MM.1S (cell line): ENCODE results near the gene CFAP45.

Experiments
- DNase-seq: peaks from one replicate; pipeline ENCODE4 v3.0.0-alpha.2; 2015
- H2AFZ ChIP-seq: fragments of 300-600 bp; sonication (generic); 2 replicates; pipeline ENCODE4 v1.6.0; 2016; ENCODE audit warnings: antibody characterized with exemption, low read length
- H3F3A ChIP-seq: fragments of 300-600 bp; sonication (generic); 2 replicates; pipeline ENCODE4 v1.6.1; 2016; ENCODE audit warnings: mild to moderate bottlenecking, antibody characterized with exemption, low read length, moderate library complexity, mixed read lengths; ENCODE audit not compliant: insufficient read depth
- H3K27ac ChIP-seq: fragments of 300-600 bp; sonication (generic); 2 replicates; pipeline ENCODE4 v1.5.1; 2016; ENCODE audit warnings: mild to moderate bottlenecking, low read length
- H3K27me3 ChIP-seq: fragments of 300-600 bp; sonication (generic); replicated peaks from 2 replicates; pipeline ENCODE4 v1.6.0; 2016; ENCODE audit warnings: low read length; ENCODE audit not compliant: insufficient read depth
- H3K36me3 ChIP-seq: fragments of 300-600 bp; sonication (generic); replicated peaks from 2 replicates; pipeline ENCODE4 v1.6.1; 2016; ENCODE audit warnings: mild to moderate bottlenecking, low read length, mixed read lengths; ENCODE audit not compliant: insufficient read depth
- H3K4me1 ChIP-seq: fragments of 300-600 bp; sonication (generic); 2 replicates; pipeline ENCODE4 v1.6.1; 2016; ENCODE audit warnings: low read length, mixed read lengths
- H3K4me2 ChIP-seq: fragments of 300-600 bp; sonication (generic); 2 replicates; pipeline ENCODE4 v1.6.0; 2016; ENCODE audit warnings: low read depth, low read length
- H3K4me3 ChIP-seq: fragments of 300-600 bp; sonication (generic); 2 replicates; pipeline ENCODE4 v1.5.1; 2016; ENCODE audit warnings: low read length, mixed read lengths
- H3K79me2 ChIP-seq: fragments of 300-600 bp; sonication (generic); 2 replicates; pipeline ENCODE4 v1.6.1; 2016; ENCODE audit warnings: mixed run types, low read length, mixed read lengths
- H3K9ac ChIP-seq: fragments of 300-600 bp; sonication (generic); 2 replicates; pipeline ENCODE4 v1.6.1; 2016; ENCODE audit warnings: low read length, mixed read lengths
- H3K9me2 ChIP-seq: fragments of 300-600 bp; sonication (generic); replicated peaks from 2 replicates; pipeline ENCODE4 v1.6.1; 2016; ENCODE audit warnings: mild to moderate bottlenecking, low read length, mixed read lengths; ENCODE audit not compliant: insufficient read depth
- H3K9me3 ChIP-seq: fragments of 300-600 bp; sonication (generic); replicated peaks from 2 replicates; pipeline ENCODE4 v1.6.1; 2016; ENCODE audit warnings: mild to moderate bottlenecking, low read length, mixed read lengths; ENCODE audit not compliant: insufficient read depth
- H4K20me1 ChIP-seq: fragments of 300-600 bp; sonication (generic); 2 replicates; pipeline ENCODE4 v1.6.1; 2016; ENCODE audit warnings: mild to moderate bottlenecking, low read length, moderate library complexity, mixed read lengths; ENCODE audit not compliant: insufficient read depth
- CTCF ChIP-seq: fragments of 300-600 bp; sonication (generic); IDR thresholded peaks from 2 replicates; pipeline ENCODE4 v1.5.1; 2016; ENCODE audit warnings: antibody characterized with exemption, low read length, mixed read lengths
- EZH2 ChIP-seq: fragments of 300-600 bp; sonication (generic); optimal IDR thresholded peaks from 2 replicates; pipeline ENCODE3; 2017; ENCODE audit warnings: low read depth, mild to moderate bottlenecking, antibody characterized with exemption, low read length, mixed read lengths
- EZH2phosphoT487 ChIP-seq: fragments of 300-600 bp; sonication (generic); IDR thresholded peaks from 2 replicates; pipeline ENCODE4 v1.6.1; 2018; ENCODE audit warnings: antibody characterized with exemption, low read length

The CFAP45 gene

GRCh38 chr1:159925719-159926078 is 25.7 kb upstream of the CFAP45 start:
- H3K27ac ChIP-seq, result peak overlapping the region; percentile 55; the same call in 1 of the 2 replicates
- DNase-seq, result no peak
- peaks cover 30% of the 10 kb centered on the region for H3K4me1 ChIP-seq
- peak overlapping the region; percentile 85 for H3K4me2 ChIP-seq
- H3K4me3 ChIP-seq, result peak overlapping the region; percentile 86
- no peaks in the 10 kb centered on the region for H3K27me3 ChIP-seq
- no peaks in the 10 kb centered on the region for H3K9me3 ChIP-seq
- no peaks in the 10 kb centered on the region for H4K20me1 ChIP-seq
- TF ChIP-seq CTCF, result no peak
- TF ChIP-seq EZH2, result no peak
- no peaks in the 10 kb centered on the region for H3K36me3 ChIP-seq
- H2AFZ ChIP-seq, result peak overlapping the region; percentile 71
- peak overlapping the region; percentile 93 for H3K9ac ChIP-seq
- no peaks in the 10 kb centered on the region for H3K9me2 ChIP-seq
- peaks cover 8% of the 10 kb centered on the region for H3F3A ChIP-seq
- H3K79me2 ChIP-seq, result peaks cover 46% of the 10 kb centered on the region

GRCh38 chr1:159924791-159925718 is 25.1 kb upstream of the CFAP45 start, which contains the start of gene TAGLN2:
Gene TAGLN2, minus strand, starts transcription at chr1:159925507. Its CDS starts 4,998 bp downstream, at chr1:159920509.
- Histone ChIP-seq H4K20me1 (no peaks in the 10 kb centered on the region), H3K9me2 (no peaks in the 10 kb centered on the region), H3K4me3 (peak within 1 kb of the TSS; percentile 86), H3K36me3 (no peaks in the 10 kb centered on the region), H3F3A (peaks cover 8% of the 10 kb centered on the region), H2AFZ (peak within 1 kb of the TSS; percentile 71), H3K9me3 (no peaks in the 10 kb centered on the region), H3K27ac (peak within 1 kb of the TSS; percentile 55), H3K4me2 (peak within 1 kb of the TSS; percentile 85), H3K4me1 (peaks cover 30% of the 10 kb centered on the region), H3K79me2 (peaks cover 53% of the 10 kb centered on the region), H3K9ac (peak within 1 kb of the TSS; percentile 93), H3K27me3 (no peaks in the 10 kb centered on the region)
- TF ChIP-seq EZH2phosphoT487 (no peak), CTCF (no peak), EZH2 (no peak)
- DNase-seq, result peak; percentile 97

DNA sequence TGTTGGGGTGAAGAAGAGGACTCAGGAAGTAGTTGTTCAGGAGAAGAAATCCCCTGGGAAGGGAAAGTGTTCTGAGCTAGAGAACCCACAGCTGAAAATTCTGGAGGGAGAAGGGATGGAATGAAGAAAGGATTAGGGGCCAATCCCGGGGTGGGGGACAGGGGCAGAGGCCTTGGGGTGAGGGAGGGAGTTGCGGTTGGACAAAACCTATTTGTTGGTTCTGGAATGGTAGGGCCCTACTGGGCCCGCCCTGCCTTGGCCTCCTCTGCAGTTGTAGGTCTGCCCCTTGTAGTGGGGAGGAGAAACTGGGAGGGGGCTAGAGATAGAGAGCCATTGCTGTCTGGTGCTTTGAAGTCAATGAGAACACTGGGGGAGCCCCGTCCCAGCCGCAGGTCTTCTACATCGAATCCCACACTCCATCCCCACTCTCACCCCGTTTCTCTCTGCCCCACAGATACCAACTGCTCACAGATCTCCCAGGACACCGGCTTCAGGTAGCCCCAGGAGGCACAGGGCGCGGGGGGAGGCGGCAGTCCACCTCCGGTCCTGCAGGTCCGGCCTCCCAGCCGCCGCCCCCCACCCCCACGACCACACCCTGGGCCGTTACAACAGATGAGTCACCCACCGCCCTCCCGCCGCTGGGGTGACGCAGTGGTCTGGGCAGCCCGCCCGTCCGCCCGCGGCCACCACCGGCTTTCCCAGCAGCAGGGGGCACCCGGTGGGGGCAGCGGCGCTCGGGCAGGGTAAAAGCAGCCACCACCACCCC is 24.2 kb upstream of the CFAP45 start:
- Histone ChIP-seq H3F3A (peaks cover 8% of the 10 kb centered on the region), H3K79me2 (peaks cover 60% of the 10 kb centered on the region), H3K4me3 (peak overlapping the region; percentile 86), H3K36me3 (peaks cover 4% of the 10 kb centered on the region; the same call in 1 of the 2 replicates), H3K9me2 (no peaks in the 10 kb centered on the region), H3K9me3 (no peaks in the 10 kb centered on the region), H3K4me2 (peak overlapping the region; percentile 85), H2AFZ (peak overlapping the region; percentile 24), H3K27ac (peak overlapping the region; percentile 55), H3K9ac (peak overlapping the region; percentile 93), H3K4me1 (peaks cover 31% of the 10 kb centered on the region), H3K27me3 (no peaks in the 10 kb centered on the region), H4K20me1 (no peaks in the 10 kb centered on the region)
- peak; percentile 38 for DNase-seq
- TF ChIP-seq CTCF (peak; percentile 11; the same call in 1 of the 2 replicates), EZH2 (no peak)
